OCI-LY1 (cell line): ENCODE data around the gene IQGAP3.

Experiments
- H2AFZ ChIP-seq: fragments of 200-600 bp; sonication (generic), shearing (Covaris generic); 2 replicates; pipeline ENCODE4 v1.6.0; 2014; ENCODE audit warnings: antibody characterized with exemption, mild to moderate bottlenecking, low read length
- H3F3A ChIP-seq: fragments of 200-600 bp; sonication (generic), shearing (Covaris generic); 2 replicates; pipeline ENCODE4 v1.6.0; 2014; ENCODE audit warnings: mild to moderate bottlenecking, antibody characterized with exemption, low read length, moderate library complexity; ENCODE audit not compliant: insufficient read depth
- H3K27ac ChIP-seq: fragments of 200-600 bp; sonication (generic); 2 replicates; pipeline ENCODE4 v1.5.1; 2014; ENCODE audit warnings: low read length, mixed run types, mild to moderate bottlenecking, low read depth; ENCODE audit not compliant: poor library complexity, severe bottlenecking
- H3K27me3 ChIP-seq: fragments of 200-600 bp; sonication (generic); 2 replicates; pipeline ENCODE4 v1.6.0; 2014; ENCODE audit warnings: antibody characterized with exemption, mild to moderate bottlenecking, low read length, moderate library complexity; ENCODE audit not compliant: insufficient read depth
- H3K36me3 ChIP-seq: fragments of 200-600 bp; sonication (generic); 2 replicates; pipeline ENCODE4 v1.6.1; 2014; ENCODE audit warnings: mild to moderate bottlenecking, antibody characterized with exemption, low read length, moderate library complexity, mixed read lengths; ENCODE audit not compliant: insufficient read depth
- H3K4me1 ChIP-seq: fragments of 200-600 bp; sonication (generic); 2 replicates; pipeline ENCODE4 v1.5.1; 2014; ENCODE audit warnings: mild to moderate bottlenecking, low read length, moderate library complexity; ENCODE audit not compliant: insufficient read depth, severe bottlenecking
- H3K4me2 ChIP-seq: fragments of 200-600 bp; sonication (generic), shearing (Covaris generic); 2 replicates; pipeline ENCODE4 v1.6.1; 2014; ENCODE audit warnings: low read length
- H3K4me3 ChIP-seq: fragments of 200-600 bp; sonication (generic); 2 replicates; pipeline ENCODE4 v1.5.1; 2014; ENCODE audit warnings: low read length, low read depth, mild to moderate bottlenecking, mixed read lengths; ENCODE audit not compliant: poor library complexity, severe bottlenecking
- H3K79me2 ChIP-seq: fragments of 200-600 bp; shearing (Covaris generic); 2 replicates; pipeline ENCODE4 v1.6.1; 2016; ENCODE audit warnings: mixed run types, low read length, mixed read lengths; ENCODE audit not compliant: insufficient read depth
- H3K9ac ChIP-seq: fragments of 200-600 bp; sonication (generic), shearing (Covaris generic); 2 replicates; pipeline ENCODE4 v1.6.1; 2014; ENCODE audit warnings: mild to moderate bottlenecking, low read length, mixed read lengths
- H3K9me2 ChIP-seq: fragments of 200-600 bp; sonication (generic), shearing (Covaris generic); 2 replicates; pipeline ENCODE4 v1.6.1; 2014; ENCODE audit warnings: low read depth, mild to moderate bottlenecking, low read length, mixed read lengths
- H3K9me3 ChIP-seq: fragments of 200-600 bp; shearing (Covaris generic); 2 replicates; pipeline ENCODE4 v1.6.1; 2014; ENCODE audit warnings: low read length, mixed read lengths
- H4K20me1 ChIP-seq: fragments of 200-600 bp; sonication (generic), shearing (Covaris generic); 2 replicates; pipeline ENCODE4 v1.6.0; 2016; ENCODE audit warnings: mild to moderate bottlenecking, low read length; ENCODE audit not compliant: insufficient read depth
- EZH2 ChIP-seq: fragments of 200-600 bp; sonication (generic), shearing (Covaris generic); IDR thresholded peaks from 2 replicates; pipeline ENCODE4 v1.8.0; 2017; ENCODE audit warnings: borderline replicate concordance, mixed run types, mild to moderate bottlenecking, antibody characterized with exemption, low read length, moderate library complexity, mixed read lengths
- TF ChIP-seq, protein P1 (sequence below): fragments of 200-600 bp; sonication (generic), shearing (Covaris generic); IDR thresholded peaks from 2 replicates; pipeline ENCODE4 v1.5.1; 2017; ENCODE audit warnings: mild to moderate bottlenecking, antibody characterized with exemption, low read length, moderate library complexity, mixed read lengths

The IQGAP3 gene

DNA sequence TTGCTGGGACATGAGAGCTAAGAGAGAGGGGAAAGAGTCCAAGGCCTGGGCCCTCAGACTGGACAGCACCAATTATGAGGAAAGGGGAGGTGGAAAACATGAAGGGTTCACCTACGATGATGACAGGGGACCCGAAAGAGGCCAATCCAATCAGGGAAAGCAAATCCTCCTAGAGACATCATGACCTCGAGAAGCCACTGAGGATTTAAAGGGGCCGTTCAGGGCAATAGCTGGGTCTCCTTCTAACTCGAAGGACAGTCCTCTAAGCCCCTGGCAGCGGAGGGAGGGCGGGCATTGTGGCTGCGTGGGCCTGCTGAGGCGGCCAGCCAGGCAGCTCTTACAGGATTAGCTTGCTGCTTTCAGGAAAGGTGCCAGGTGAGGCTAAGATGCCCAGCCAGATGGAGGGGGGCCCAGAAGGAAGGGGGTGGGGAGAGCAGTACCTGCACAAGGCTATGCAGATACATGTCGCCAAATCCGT lies 79.2 kb downstream of the IQGAP3 start:
- Histone ChIP-seq H4K20me1 (no peaks in the 10 kb centered on the region), H3K4me3 (peak overlapping the region; percentile 45), H3K9ac (peak overlapping the region; percentile 71), H3K27ac (peak overlapping the region; percentile 100), H3K27me3 (no peaks in the 10 kb centered on the region), H2AFZ (no peak overlapping the region), H3K79me2 (peaks cover 70% of the 10 kb centered on the region), H3F3A (no peaks in the 10 kb centered on the region), H3K9me2 (no peaks in the 10 kb centered on the region), H3K9me3 (no peaks in the 10 kb centered on the region), H3K4me2 (peak overlapping the region; percentile 97), H3K36me3 (peaks cover 15% of the 10 kb centered on the region; the same call in 1 of the 2 replicates), H3K4me1 (peaks cover 100% of the 10 kb centered on the region)
- TF ChIP-seq EZH2, result no peak
- TF ChIP-seq, protein P1, sequence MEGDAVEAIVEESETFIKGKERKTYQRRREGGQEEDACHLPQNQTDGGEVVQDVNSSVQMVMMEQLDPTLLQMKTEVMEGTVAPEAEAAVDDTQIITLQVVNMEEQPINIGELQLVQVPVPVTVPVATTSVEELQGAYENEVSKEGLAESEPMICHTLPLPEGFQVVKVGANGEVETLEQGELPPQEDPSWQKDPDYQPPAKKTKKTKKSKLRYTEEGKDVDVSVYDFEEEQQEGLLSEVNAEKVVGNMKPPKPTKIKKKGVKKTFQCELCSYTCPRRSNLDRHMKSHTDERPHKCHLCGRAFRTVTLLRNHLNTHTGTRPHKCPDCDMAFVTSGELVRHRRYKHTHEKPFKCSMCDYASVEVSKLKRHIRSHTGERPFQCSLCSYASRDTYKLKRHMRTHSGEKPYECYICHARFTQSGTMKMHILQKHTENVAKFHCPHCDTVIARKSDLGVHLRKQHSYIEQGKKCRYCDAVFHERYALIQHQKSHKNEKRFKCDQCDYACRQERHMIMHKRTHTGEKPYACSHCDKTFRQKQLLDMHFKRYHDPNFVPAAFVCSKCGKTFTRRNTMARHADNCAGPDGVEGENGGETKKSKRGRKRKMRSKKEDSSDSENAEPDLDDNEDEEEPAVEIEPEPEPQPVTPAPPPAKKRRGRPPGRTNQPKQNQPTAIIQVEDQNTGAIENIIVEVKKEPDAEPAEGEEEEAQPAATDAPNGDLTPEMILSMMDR, result no peak

DNA sequence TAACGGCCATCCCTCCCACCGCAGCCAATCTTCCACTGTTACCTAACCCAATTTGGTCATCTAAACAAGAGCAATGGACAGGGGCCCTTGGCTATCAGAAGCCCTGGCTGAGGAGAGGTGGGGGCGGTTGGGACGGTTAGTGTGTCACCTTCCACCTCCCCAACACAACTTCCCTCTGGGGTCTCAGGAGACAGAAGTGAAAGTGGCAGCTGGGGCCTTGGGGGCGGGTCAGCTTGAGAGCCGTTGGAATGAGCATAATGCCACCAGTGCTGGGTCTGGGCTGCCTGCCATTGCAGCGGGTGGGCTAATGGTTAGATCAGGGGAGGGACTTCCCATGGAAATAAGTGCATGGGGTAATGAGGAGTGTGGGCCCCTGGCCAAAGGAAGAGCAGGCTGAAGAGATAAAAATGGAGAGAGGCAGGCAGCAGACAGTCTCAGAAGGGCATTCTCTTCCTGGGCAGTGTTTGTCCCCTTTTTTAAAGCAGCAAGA lies 79.7 kb downstream of the IQGAP3 start:
- Histone ChIP-seq H3K4me3 (peak overlapping the region; percentile 47), H4K20me1 (no peaks in the 10 kb centered on the region), H3K4me1 (peaks cover 100% of the 10 kb centered on the region), H3K9me2 (no peaks in the 10 kb centered on the region), H3K27me3 (no peaks in the 10 kb centered on the region), H3K9ac (peak overlapping the region; percentile 81), H3F3A (no peaks in the 10 kb centered on the region), H3K9me3 (no peaks in the 10 kb centered on the region), H2AFZ (no peak overlapping the region), H3K79me2 (peaks cover 70% of the 10 kb centered on the region), H3K4me2 (peak overlapping the region; percentile 97), H3K27ac (peak overlapping the region; percentile 100), H3K36me3 (peaks cover 17% of the 10 kb centered on the region; the same call in 1 of the 2 replicates)
- TF ChIP-seq, protein P1, result no peak
- TF ChIP-seq EZH2, result no peak

DNA sequence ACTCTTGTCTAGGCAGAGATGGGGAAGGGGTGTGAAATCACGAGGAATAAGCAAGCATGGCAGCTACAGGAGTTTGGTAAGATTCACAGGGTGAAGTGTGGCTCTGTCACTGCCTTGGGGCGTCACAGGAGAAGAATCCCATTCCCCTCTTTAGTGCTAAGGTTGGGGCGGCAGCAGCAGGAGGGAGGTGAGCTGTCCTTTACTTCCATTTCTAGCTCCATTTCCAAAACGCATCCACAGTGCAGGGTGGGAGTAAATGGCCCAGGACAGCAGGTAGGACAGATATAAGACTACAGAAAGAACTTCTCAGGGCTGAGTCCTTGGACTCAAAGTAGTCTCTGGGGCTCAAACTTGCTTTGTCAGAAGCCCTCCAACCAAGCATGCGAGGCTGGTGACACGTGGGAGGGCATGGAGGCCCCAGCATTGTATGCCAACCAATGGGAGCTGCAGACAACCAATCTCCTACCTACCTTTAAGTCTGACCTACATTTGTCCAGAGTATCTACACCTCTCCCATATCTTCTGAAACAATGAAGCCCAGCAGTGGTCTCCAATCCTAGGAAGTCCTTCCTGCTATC lies 80.3 kb downstream of the IQGAP3 start:
- Histone ChIP-seq H3K27me3 (no peaks in the 10 kb centered on the region), H2AFZ (no peak overlapping the region), H3F3A (no peaks in the 10 kb centered on the region), H3K79me2 (peaks cover 70% of the 10 kb centered on the region), H4K20me1 (no peaks in the 10 kb centered on the region), H3K4me1 (peaks cover 95% of the 10 kb centered on the region), H3K4me3 (peak overlapping the region; percentile 47), H3K36me3 (peaks cover 21% of the 10 kb centered on the region; the same call in 1 of the 2 replicates), H3K4me2 (peak overlapping the region; percentile 97), H3K9me2 (no peaks in the 10 kb centered on the region), H3K9me3 (no peaks in the 10 kb centered on the region), H3K27ac (peak overlapping the region; percentile 100), H3K9ac (peak overlapping the region; percentile 81)
- no peak for TF ChIP-seq EZH2
